SK-N-SH (cell line): ENCODE measurements around the gene RGS7. TPM values are rescaled to one million over a fixed set of nuclear protein-coding genes. Genes with fewer than 3 reads are reported as not detected.

Experiments used
- CTCF ChIA-PET: fragments of 300-600, 350-600 bp; formaldehyde crosslinking; extraction: SDS; loops from one replicate; lab custom pipeline; 2021; lab: Yijun Ruan, JAX
- POLR2A ChIA-PET: fragments of 350-600 bp; sonication (Branson Sonifier 250); formaldehyde crosslinking; extraction: SDS; loops from one replicate; lab custom pipeline; 2020; ENCODE audit warnings: antibody characterized with exemption, inconsistent platforms; lab: Yijun Ruan, JAX
- DNase-seq: peaks from one replicate; pipeline ENCODE4 v3.0.0; 2012
- H2AFZ ChIP-seq: fragments of 200-600 bp; sonication (generic); 2 replicates; pipeline ENCODE4 v1.8.1; 2016; ENCODE audit warnings: antibody characterized with exemption, mild to moderate bottlenecking, low read depth
- H3F3A ChIP-seq: fragments of 200-600 bp; sonication (generic); replicated peaks from 2 replicates; pipeline ENCODE3; 2016; ENCODE audit warnings: antibody characterized with exemption, mild to moderate bottlenecking; ENCODE audit not compliant: insufficient read depth
- H3K27ac ChIP-seq, 2 experiments: fragments of 200-500 bp in 1 of 2; fragments of 200-600 bp in 1 of 2; sonication (Bioruptor generic) in 1 of 2; sonication (generic), shearing (Covaris generic) in 1 of 2; 2 replicates each; pipeline versions ENCODE4 v1.5.1 to v1.6.1; 2014 to 2016; ENCODE audit warnings: low read depth in 2 of 2, inconsistent platforms in 1 of 2, low read length in 1 of 2, mild to moderate bottlenecking in 1 of 2, mixed read lengths in 1 of 2
- H3K27me3 ChIP-seq: fragments of 200-600 bp; sonication (generic), shearing (Covaris generic); 2 replicates; pipeline ENCODE4 v1.6.1; 2016; ENCODE audit warnings: mixed run types; ENCODE audit not compliant: insufficient read depth
- H3K36me3 ChIP-seq, 2 experiments: fragments of 200-500 bp in 1 of 2; fragments of 200-600 bp in 1 of 2; sonication (Bioruptor generic) in 1 of 2; sonication (generic) in 1 of 2; replicated peaks in 1 of 2; 2 replicates each; pipeline versions ENCODE3 to v1.5.1; 2014 to 2016; ENCODE audit warnings: low read length in 1 of 2, mild to moderate bottlenecking in 1 of 2; ENCODE audit not compliant: insufficient read depth in 2 of 2, control insufficient read depth in 1 of 2
- H3K4me1 ChIP-seq, 2 experiments: fragments of 200-500 bp in 1 of 2; fragments of 200-600 bp in 1 of 2; sonication (Bioruptor generic) in 1 of 2; sonication (generic), shearing (Covaris generic) in 1 of 2; 2 replicates each; pipeline versions ENCODE4 v1.5.1 to v1.6.1; 2014 to 2016; ENCODE audit warnings: low read depth in 1 of 2, low read length in 1 of 2, mixed run types in 1 of 2; ENCODE audit not compliant: insufficient read depth in 2 of 2, control insufficient read depth in 1 of 2
- H3K4me2 ChIP-seq: fragments of 200-600 bp; sonication (generic), shearing (Covaris generic); 2 replicates; pipeline ENCODE4 v1.6.1; 2017; ENCODE audit warnings: mixed run types
- H3K4me3 ChIP-seq, 2 experiments: fragments of 200-500 bp in 1 of 2; fragments of 200-600 bp in 1 of 2; sonication (Bioruptor generic) in 1 of 2; sonication (generic), shearing (Covaris generic) in 1 of 2; 2 replicates each; pipeline versions ENCODE4 v1.5.1 to v1.8.1; 2014 to 2016; ENCODE audit warnings: low read depth in 2 of 2, inconsistent platforms in 1 of 2, low read length in 1 of 2, mild to moderate bottlenecking in 1 of 2, mixed read lengths in 1 of 2, moderate library complexity in 1 of 2
- H3K79me2 ChIP-seq: fragments of 200-600 bp; sonication (generic); 2 replicates; pipeline ENCODE4 v1.8.1; 2017; ENCODE audit warnings: mild to moderate bottlenecking; ENCODE audit not compliant: insufficient read depth
- H3K9ac ChIP-seq: fragments of 200-600 bp; sonication (generic); 2 replicates; pipeline ENCODE4 v1.6.1; 2017; ENCODE audit warnings: mixed run types
- H3K9me2 ChIP-seq: fragments of 200-600 bp; sonication (generic); 2 replicates; pipeline ENCODE4 v1.6.1; 2017; ENCODE audit warnings: mixed run types
- H3K9me3 ChIP-seq: fragments of 200-600 bp; sonication (generic); 2 replicates; pipeline ENCODE4 v1.6.1; 2017; ENCODE audit warnings: mixed run types, mild to moderate bottlenecking, moderate library complexity
- H4K20me1 ChIP-seq: fragments of 200-600 bp; sonication (generic); 2 replicates; pipeline ENCODE4 v1.6.1; 2017; ENCODE audit warnings: mild to moderate bottlenecking, mixed run types; ENCODE audit not compliant: insufficient read depth
- ELF1 ChIP-seq: IDR thresholded peaks from 2 replicates; pipeline ENCODE4 v1.4.0; 2012
- EP300 ChIP-seq, 2 experiments: IDR thresholded peaks; 2 replicates each; pipeline versions ENCODE4 v1.4.0 to v1.6.1; 2012; ENCODE audit warnings: borderline replicate concordance in 1 of 2, low read depth in 1 of 2, low read length in 1 of 2
- EZH2phosphoT487 ChIP-seq: fragments of 200-600 bp; sonication (generic); IDR thresholded peaks from 2 replicates; pipeline ENCODE4 v1.6.1; 2017; ENCODE audit warnings: low read depth, mixed run types, mild to moderate bottlenecking, antibody characterized with exemption, moderate library complexity, borderline replicate concordance
- FOXJ3 ChIP-seq: sonication (generic); formaldehyde crosslinking; IDR thresholded peaks from 2 replicates; pipeline ENCODE4 v1.5.1; 2020; ENCODE audit warnings: mild to moderate bottlenecking, missing genetic modification reagents
- GATA2 ChIP-seq: sonication (generic); formaldehyde crosslinking; IDR thresholded peaks from 2 replicates; pipeline ENCODE4 v1.5.0; 2020; ENCODE audit warnings: mild to moderate bottlenecking, missing genetic modification reagents
- JUND ChIP-seq: IDR thresholded peaks from 2 replicates; pipeline ENCODE4 v1.4.0; 2012
- MEF2A ChIP-seq: IDR thresholded peaks from 2 replicates; pipeline ENCODE4 v1.4.0; 2012; ENCODE audit warnings: low read depth, borderline replicate concordance
- NFIC ChIP-seq: IDR thresholded peaks from 2 replicates; pipeline ENCODE4 v1.4.0; 2012; ENCODE audit warnings: borderline replicate concordance
- NRF1 ChIP-seq: IDR thresholded peaks from 2 replicates; pipeline ENCODE4 v1.6.1; 2012; ENCODE audit warnings: low read depth, mild to moderate bottlenecking, low read length
- POLR2AphosphoS5 ChIP-seq: IDR thresholded peaks from 2 replicates; pipeline ENCODE4 v1.6.1; 2012; ENCODE audit warnings: low read depth, low read length
- RAD21 ChIP-seq: IDR thresholded peaks from 2 replicates; pipeline ENCODE4 v1.6.1; 2012; ENCODE audit warnings: mild to moderate bottlenecking, low read length
- TEAD4 ChIP-seq: IDR thresholded peaks from 2 replicates; pipeline ENCODE4 v1.4.0; 2012; ENCODE audit warnings: mild to moderate bottlenecking, borderline replicate concordance; ENCODE audit not compliant: insufficient read depth
- USF2 ChIP-seq: fragments of 150-350 bp; IDR thresholded peaks from 2 replicates; pipeline ENCODE4 v1.6.1; 2017; ENCODE audit warnings: antibody characterized with exemption, low read length, low read depth, borderline replicate concordance
- WGBS: methylation state at CpG from one replicate; pipeline ENCODE4 v1.1.6; 2017; ENCODE audit warnings: low lambda C conversion rate; 5-methylcytosine and 5-hydroxymethylcytosine counted together
- polyA plus RNA-seq, 3 experiments: library from polyadenylated mRNA; depleted of rRNA; stranded (reverse); fragments of >200 nt; gene quantifications; 2 replicates each; pipeline ENCODE4 v1.2.3, GENCODE V29; 2012
- TF ChIP-seq, protein P1 (sequence below): IDR thresholded peaks from 2 replicates; pipeline ENCODE4 v1.4.0; 2012; ENCODE audit warnings: low read depth, borderline replicate concordance
- TF ChIP-seq, protein P2 (sequence below): IDR thresholded peaks from 2 replicates; pipeline ENCODE4 v1.4.0; 2012; ENCODE audit warnings: low read depth, borderline replicate concordance

RGS7 gene
- polyA plus RNA-seq, 1 of the 3 experiments (the other 2 are of a cell fraction) = 0.36 TPM

DNA sequence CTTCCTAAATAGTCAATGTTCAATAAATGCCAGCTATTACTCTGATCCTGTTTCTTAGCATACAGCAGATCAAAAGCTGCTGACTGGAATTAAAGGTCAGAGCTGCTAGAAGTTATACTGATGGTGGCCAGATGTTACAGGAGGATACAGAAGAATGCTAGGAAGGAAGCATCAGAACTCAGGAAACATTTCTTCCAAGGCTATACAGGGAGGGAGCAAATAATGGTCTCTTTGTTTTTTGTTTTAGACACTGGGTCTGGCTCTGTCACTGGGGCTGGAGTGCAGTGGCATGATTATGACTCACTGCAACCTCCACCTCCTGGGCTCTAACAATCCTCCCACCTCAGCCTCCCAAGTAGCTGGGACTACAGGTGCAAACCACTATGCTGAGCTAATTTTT lies 175.5 kb downstream of the RGS7 start:
- ChIA-PET CTCF (interaction anchor here (1.3 kb wide), 1 partner anchor 17 kb away, joined by 6 read pairs; no protein-coding TSS in a partner anchor), POLR2A (no interaction called here)
- Histone ChIP-seq H3K9me3 (no peaks in the 10 kb centered on the region), H3K36me3 (no peaks in the 10 kb centered on the region), H3K9me2 (no peaks in the 10 kb centered on the region), H3K9ac (no peak overlapping the region), H3K4me1 (no peaks in the 10 kb centered on the region; a peak in 2 of 4 replicates), H3K4me3 (no peak overlapping the region), H3F3A (no peaks in the 10 kb centered on the region), H3K27me3 (no peaks in the 10 kb centered on the region), H3K27ac (no peak overlapping the region), H4K20me1 (no peaks in the 10 kb centered on the region), H2AFZ (no peak overlapping the region), H3K79me2 (no peaks in the 10 kb centered on the region), H3K4me2 (no peak overlapping the region)
- no peak for DNase-seq
- TF ChIP-seq, protein P1, sequence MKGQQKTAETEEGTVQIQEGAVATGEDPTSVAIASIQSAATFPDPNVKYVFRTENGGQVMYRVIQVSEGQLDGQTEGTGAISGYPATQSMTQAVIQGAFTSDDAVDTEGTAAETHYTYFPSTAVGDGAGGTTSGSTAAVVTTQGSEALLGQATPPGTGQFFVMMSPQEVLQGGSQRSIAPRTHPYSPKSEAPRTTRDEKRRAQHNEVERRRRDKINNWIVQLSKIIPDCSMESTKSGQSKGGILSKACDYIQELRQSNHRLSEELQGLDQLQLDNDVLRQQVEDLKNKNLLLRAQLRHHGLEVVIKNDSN = no peak
- TF ChIP-seq, protein P2, sequence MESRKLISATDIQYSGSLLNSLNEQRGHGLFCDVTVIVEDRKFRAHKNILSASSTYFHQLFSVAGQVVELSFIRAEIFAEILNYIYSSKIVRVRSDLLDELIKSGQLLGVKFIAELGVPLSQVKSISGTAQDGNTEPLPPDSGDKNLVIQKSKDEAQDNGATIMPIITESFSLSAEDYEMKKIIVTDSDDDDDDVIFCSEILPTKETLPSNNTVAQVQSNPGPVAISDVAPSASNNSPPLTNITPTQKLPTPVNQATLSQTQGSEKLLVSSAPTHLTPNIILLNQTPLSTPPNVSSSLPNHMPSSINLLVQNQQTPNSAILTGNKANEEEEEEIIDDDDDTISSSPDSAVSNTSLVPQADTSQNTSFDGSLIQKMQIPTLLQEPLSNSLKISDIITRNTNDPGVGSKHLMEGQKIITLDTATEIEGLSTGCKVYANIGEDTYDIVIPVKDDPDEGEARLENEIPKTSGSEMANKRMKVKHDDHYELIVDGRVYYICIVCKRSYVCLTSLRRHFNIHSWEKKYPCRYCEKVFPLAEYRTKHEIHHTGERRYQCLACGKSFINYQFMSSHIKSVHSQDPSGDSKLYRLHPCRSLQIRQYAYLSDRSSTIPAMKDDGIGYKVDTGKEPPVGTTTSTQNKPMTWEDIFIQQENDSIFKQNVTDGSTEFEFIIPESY = no peak
- TF ChIP-seq JUND (no peak), NRF1 (no peak), ELF1 (no peak), USF2 (no peak), RAD21 (no peak), FOXJ3 (CRISPR knock-in tag) (no peak), TEAD4 (no peak), GATA2 (CRISPR knock-in tag) (no peak)

DNA sequence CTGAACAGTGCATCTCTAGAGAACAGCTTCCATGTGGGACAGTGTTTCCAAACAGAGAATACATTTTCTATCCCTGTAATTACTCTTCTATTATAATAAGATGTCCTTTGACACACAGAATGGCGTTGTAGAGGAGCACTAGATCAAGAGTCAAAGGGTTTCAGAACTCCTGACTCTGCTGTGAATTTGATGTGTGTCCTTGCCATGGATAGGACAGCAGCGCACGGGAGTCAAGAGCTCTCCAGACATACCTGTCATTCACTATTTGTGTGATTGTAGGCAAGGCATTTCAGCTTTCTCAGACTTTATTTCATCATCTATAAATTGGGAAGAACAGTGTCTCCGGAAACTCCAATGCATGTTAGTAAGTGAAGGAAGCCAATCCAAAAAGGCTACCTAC lies 176.4 kb downstream of the RGS7 start:
- H2AFZ ChIP-seq = no peak overlapping the region

More for the DNA sequence above, 176.4 kb downstream of the RGS7 start:
- TF ChIP-seq USF2 (no peak), TEAD4 (no peak), EZH2phosphoT487 (no peak), MEF2A (no peak), NFIC (no peak), JUND (no peak), FOXJ3 (CRISPR knock-in tag) (no peak), POLR2AphosphoS5 (no peak), EP300 (IDR thresholded peaks at IDR 0.05; ENCODE audit: borderline replicate concordance in 1 of 2, low read depth in 1 of 2, low read length in 1 of 2) (no peak), NRF1 (no peak)
- Histone ChIP-seq H3K4me2 (no peak overlapping the region), H4K20me1 (no peaks in the 10 kb centered on the region), H3F3A (no peaks in the 10 kb centered on the region), H3K9me2 (no peaks in the 10 kb centered on the region), H3K27ac (no peak overlapping the region), H3K9ac (no peak overlapping the region), H3K27me3 (no peaks in the 10 kb centered on the region), H3K79me2 (no peaks in the 10 kb centered on the region), H3K4me1 (no peaks in the 10 kb centered on the region; a peak in 1 of 4 replicates), H3K4me3 (no peak overlapping the region), H3K36me3 (no peaks in the 10 kb centered on the region), H3K9me3 (no peaks in the 10 kb centered on the region)
- ChIA-PET POLR2A (no interaction called here), CTCF (no interaction called here)
- WGBS = 46% methylated on average over 4 of the region's 4 CpGs
- no peak for DNase-seq
